Smooth muscle cell (in vitro differentiated cells): Measurements from ENCODE around the gene GIPC1. TPM values are rescaled to one million over a fixed set of nuclear protein-coding genes. Genes with fewer than 3 reads are reported as not detected.
A peak's percentile ranks its signal among the peaks of the same experiment; 100 is the strongest.

Source experiments
- DNase-seq: peaks from one replicate; lab custom pipeline; 2025; ENCODE audit not compliant: unreplicated experiment; lab: John Stamatoyannopoulos, UW
- H2AFZ ChIP-seq: fragments of 200-600 bp; sonication (generic); 2 replicates; pipeline ENCODE4 v1.6.0; 2016; ENCODE audit warnings: antibody characterized with exemption, low read depth, mild to moderate bottlenecking
- H3F3A ChIP-seq: fragments of 200-600 bp; sonication (generic); 2 replicates; pipeline ENCODE4 v1.6.0; 2017; ENCODE audit warnings: antibody characterized with exemption, low read depth
- H3K27ac ChIP-seq: fragments of 200-600 bp; sonication (generic); 2 replicates; pipeline ENCODE4 v1.5.1; 2016; ENCODE audit warnings: low read depth, mild to moderate bottlenecking
- H3K27me3 ChIP-seq: fragments of 200-600 bp; sonication (generic); 2 replicates; pipeline ENCODE4 v1.6.1; 2016; ENCODE audit warnings: low read depth, mild to moderate bottlenecking
- H3K36me3 ChIP-seq: fragments of 200-600 bp; sonication (generic); 2 replicates; pipeline ENCODE4 v1.5.1; 2016; ENCODE audit warnings: low read depth
- H3K4me1 ChIP-seq: fragments of 200-600 bp; sonication (generic); 2 replicates; pipeline ENCODE4 v1.5.1; 2016; ENCODE audit warnings: low read depth
- H3K4me2 ChIP-seq: fragments of 200-600 bp; sonication (generic); 2 replicates; pipeline ENCODE4 v1.6.0; 2016; ENCODE audit warnings: mild to moderate bottlenecking
- H3K4me3 ChIP-seq: fragments of 200-600 bp; sonication (generic); 2 replicates; pipeline ENCODE4 v1.5.1; 2016; ENCODE audit warnings: mild to moderate bottlenecking
- H3K79me2 ChIP-seq: fragments of 200-600 bp; sonication (generic); 2 replicates; pipeline ENCODE4 v1.6.0; 2016; ENCODE audit warnings: low read depth, mild to moderate bottlenecking
- H3K9ac ChIP-seq: fragments of 200-600 bp; sonication (generic); 2 replicates; pipeline ENCODE4 v1.6.0; 2016; ENCODE audit warnings: low read depth
- H3K9me3 ChIP-seq: fragments of 200-600 bp; sonication (generic); replicated peaks from 2 replicates; pipeline ENCODE4 v1.5.1; 2016; ENCODE audit warnings: low read depth
- H4K20me1 ChIP-seq: fragments of 200-600 bp; sonication (generic); 2 replicates; pipeline ENCODE4 v1.6.0; 2016; ENCODE audit warnings: low read depth
- CTCF ChIP-seq: fragments of 200-600 bp; sonication (generic); IDR thresholded peaks from 2 replicates; pipeline ENCODE4 v1.5.1; 2017; ENCODE audit warnings: borderline replicate concordance, mild to moderate bottlenecking, antibody characterized with exemption; ENCODE audit not compliant: insufficient read depth, poor library complexity, severe bottlenecking
- WGBS: methylation state at CpG from one replicate; pipeline ENCODE4 v1.1.7; 2016; ENCODE audit warnings: low lambda C conversion rate; 5-methylcytosine and 5-hydroxymethylcytosine counted together
- polyA plus RNA-seq: library from polyadenylated mRNA; unstranded; fragments of >200 nt; fragmentation: Nextera tagmentation; extraction: Ambion mirVana; gene quantifications from 2 replicates; pipeline ENCODE4 v1.2.1, GENCODE V29; 2016
- total RNA-seq: library from RNA; depleted of rRNA; stranded (reverse); fragments of >200 nt; gene quantifications from 2 replicates; pipeline ENCODE4 v1.2.3, GENCODE V29; 2014

GIPC1 gene
- total and polyA plus RNA-seq, 2 experiments from 2014 or later: 73.0 to 142 TPM

GRCh38 chr19:14473978-14474578 lies 21.8 kb downstream of the GIPC1 start:
- no peak overlapping the region for H2AFZ ChIP-seq
- H3K79me2 ChIP-seq: no peaks in the 10 kb centered on the region
- TF ChIP-seq CTCF: no peak
- H3K4me1 ChIP-seq: peaks cover 12% of the 10 kb centered on the region
- peaks cover 18% of the 10 kb centered on the region for H4K20me1 ChIP-seq
- H3K9ac ChIP-seq: no peak overlapping the region
- no peaks in the 10 kb centered on the region for H3K9me3 ChIP-seq
- H3F3A ChIP-seq: no peaks in the 10 kb centered on the region
- no peaks in the 10 kb centered on the region for H3K36me3 ChIP-seq
- H3K27ac ChIP-seq: no peak overlapping the region
- no peak overlapping the region for H3K4me3 ChIP-seq
- H3K4me2 ChIP-seq: no peak overlapping the region
- no peak for DNase-seq
- H3K27me3 ChIP-seq: no peaks in the 10 kb centered on the region
- 97% methylated on average over 52 of the region's 53 CpGs for WGBS

DNA sequence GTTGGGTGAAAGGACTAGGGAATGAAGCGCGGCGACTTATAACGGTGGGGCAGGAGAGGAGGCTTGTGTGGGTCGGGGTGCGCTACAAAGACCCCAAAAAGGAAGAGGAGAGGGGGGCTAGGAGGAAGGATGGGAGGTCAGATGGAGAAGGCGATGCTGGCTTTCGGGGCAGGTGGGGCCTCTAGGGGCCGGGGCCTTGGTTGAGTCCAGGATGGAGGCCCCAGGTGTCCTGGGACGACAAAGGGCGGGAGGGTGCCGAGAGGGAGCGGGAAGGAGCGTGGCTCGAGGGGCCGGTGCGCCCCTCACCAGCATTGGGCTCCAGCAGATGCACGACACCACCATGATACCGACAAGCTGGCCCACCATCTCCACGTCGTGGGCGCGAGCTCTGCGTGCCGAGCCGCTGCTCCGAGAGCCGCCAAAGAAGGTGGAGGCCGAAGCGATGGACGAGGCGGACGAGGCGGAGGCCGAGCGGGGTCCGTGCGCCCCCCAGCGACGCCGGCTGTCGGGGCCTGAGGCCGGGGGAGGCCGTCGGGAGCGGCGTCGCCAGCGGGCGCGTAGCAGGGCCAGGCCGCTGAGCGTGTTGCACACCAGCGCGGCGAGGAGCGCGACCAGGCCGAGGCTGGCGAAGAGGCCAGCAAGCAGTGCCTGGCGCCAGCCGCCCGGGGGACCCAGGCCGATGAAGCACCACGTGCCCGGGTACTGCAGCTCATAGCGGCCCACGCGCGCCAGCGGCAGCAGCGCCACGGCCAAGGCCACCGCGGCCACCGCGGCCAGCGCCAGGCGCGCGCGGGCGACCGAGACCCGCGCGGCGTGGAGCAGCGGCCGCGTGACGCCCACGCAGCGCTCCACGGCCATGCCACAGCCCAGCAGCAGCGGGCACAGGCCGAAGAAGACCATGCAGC lies 22.6 kb downstream of the GIPC1 start:
- Histone ChIP-seq H3K36me3 (no peaks in the 10 kb centered on the region), H3K9ac (no peak overlapping the region), H3K4me2 (no peak overlapping the region), H4K20me1 (peaks cover 12% of the 10 kb centered on the region), H3K79me2 (no peaks in the 10 kb centered on the region), H3K9me3 (no peaks in the 10 kb centered on the region), H2AFZ (no peak overlapping the region), H3K27me3 (no peaks in the 10 kb centered on the region), H3K4me3 (no peak overlapping the region), H3K27ac (no peak overlapping the region), H3F3A (no peaks in the 10 kb centered on the region), H3K4me1 (peaks cover 12% of the 10 kb centered on the region)
- whole genome bisulfite sequencing: 93% methylated on average over 62 of the region's 97 CpGs
- TF ChIP-seq CTCF: no peak
- no peak for DNase-seq

- no peak overlapping the region for H2AFZ ChIP-seq
- no peaks in the 10 kb centered on the region for H3K9me3 ChIP-seq
- H3K36me3 ChIP-seq: no peaks in the 10 kb centered on the region
- WGBS: 4% methylated on average over 58 of the region's 66 CpGs
- peaks cover 9% of the 10 kb centered on the region for H4K20me1 ChIP-seq
- peak; percentile 70 for DNase-seq
- no peaks in the 10 kb centered on the region for H3K79me2 ChIP-seq
- no peak overlapping the region for H3K27ac ChIP-seq
- H3K4me1 ChIP-seq: peaks cover 12% of the 10 kb centered on the region
- H3K27me3 ChIP-seq: no peaks in the 10 kb centered on the region
- no peak overlapping the region for H3K9ac ChIP-seq
- H3F3A ChIP-seq: no peaks in the 10 kb centered on the region
- H3K4me3 ChIP-seq: peak overlapping the region; percentile 34
- TF ChIP-seq CTCF: peak; percentile 98
- H3K4me2 ChIP-seq: peak overlapping the region; percentile 84
These were observed 23.6 kb downstream of the GIPC1 start for GRCh38 chr19:14472202-14472938.
